Endothelial cell of umbilical vein (primary cell): ENCODE measurements around the gene CDH23. TPM values are rescaled to one million over a fixed set of nuclear protein-coding genes. Genes with fewer than 3 reads are reported as not detected.

Experiments used
- BruUV-seq: library from RNA; stranded (reverse); fragments of 400-500 nt; replicated peaks from 2 replicates; lab custom pipeline; 2021; lab: Mats Ljungman, UMichigan
- CTCF ChIA-PET: fragments of 300-600, 350-600 bp; sonication (Branson Sonifier 250); formaldehyde crosslinking; loops from one replicate; lab custom pipeline; 2021; ENCODE audit warnings: antibody characterized with exemption, inconsistent platforms; lab: Charles Lee
- POLR2A ChIA-PET: fragments of 300-600, 350-600 bp; sonication (Branson Sonifier 250); formaldehyde crosslinking; loops from one replicate; lab custom pipeline; 2021; ENCODE audit warnings: antibody characterized with exemption, inconsistent platforms; lab: Charles Lee
- DNase-seq: peaks from one replicate; pipeline ENCODE4 v3.0.0-alpha.2; 2011; ENCODE audit warnings: low read depth, low spot score
- FAIRE-seq: peaks from 2 replicates; lab custom pipeline; 2011; peaks lifted over from hg19 to GRCh38; lab: Jason Lieb, UNC
- H2AFZ ChIP-seq: 2 replicates; pipeline ENCODE4 v1.6.0; 2012; ENCODE audit warnings: low read depth, low read length, control low read depth, inconsistent platforms
- H3K27ac ChIP-seq: 2 replicates; pipeline ENCODE4 v1.5.1; 2011; ENCODE audit warnings: low read depth, mild to moderate bottlenecking, control low read depth, low read length, moderate library complexity; ENCODE audit not compliant: insufficient read depth
- H3K27me3 ChIP-seq, 2 experiments: 2 replicates each; pipeline versions ENCODE4 v1.6.0 to v1.6.1; 2011; ENCODE audit warnings: low read length in 2 of 2, mixed read lengths in 1 of 2; ENCODE audit not compliant: control insufficient read depth in 2 of 2, insufficient read depth in 2 of 2
- H3K36me3 ChIP-seq, 2 experiments: 2 replicates in 1 of 2; 3 replicates in 1 of 2; pipeline ENCODE4 v1.5.1; 2011; ENCODE audit warnings: low read length in 2 of 2, mild to moderate bottlenecking in 1 of 2, moderate library complexity in 1 of 2; ENCODE audit not compliant: control insufficient read depth in 2 of 2, insufficient read depth in 2 of 2; ENCODE audit errors: extremely low read depth in 1 of 2
- H3K4me1 ChIP-seq: 3 replicates; pipeline ENCODE4 v1.5.1; 2011; ENCODE audit warnings: mild to moderate bottlenecking, low read length; ENCODE audit not compliant: control insufficient read depth, insufficient read depth; ENCODE audit errors: extremely low read depth
- H3K4me2 ChIP-seq: 2 replicates; pipeline ENCODE4 v1.6.1; 2011; ENCODE audit warnings: low read length, control low read depth, mixed read lengths; ENCODE audit not compliant: insufficient read depth
- H3K4me3 ChIP-seq, 3 experiments: fragments of 200-600 bp in 1 of 3; sonication (generic), shearing (Covaris generic) in 1 of 3; replicated peaks in 1 of 3; 2 replicates each; pipeline ENCODE4 v1.5.1; 2011 to 2016; ENCODE audit warnings: control low read depth in 3 of 3, low read length in 3 of 3, mild to moderate bottlenecking in 2 of 3, inconsistent platforms in 1 of 3, low read depth in 1 of 3, moderate library complexity in 1 of 3; ENCODE audit not compliant: insufficient read depth in 1 of 3
- H3K79me2 ChIP-seq: 2 replicates; pipeline ENCODE4 v1.6.0; 2012; ENCODE audit warnings: low read length, inconsistent platforms; ENCODE audit not compliant: control insufficient read depth, insufficient read depth
- H3K9ac ChIP-seq: replicated peaks from 2 replicates; pipeline ENCODE3; 2011; ENCODE audit warnings: low read length, control low read depth; ENCODE audit not compliant: insufficient read depth; ENCODE audit errors: extremely low read depth
- H3K9me1 ChIP-seq: replicated peaks from 3 replicates; pipeline ENCODE4 v1.6.0; 2011; ENCODE audit warnings: mild to moderate bottlenecking, low read length; ENCODE audit not compliant: control insufficient read depth, insufficient read depth; ENCODE audit errors: extremely low read depth
- H3K9me3 ChIP-seq: replicated peaks from 2 replicates; pipeline ENCODE4 v1.5.1; 2012; ENCODE audit warnings: low read length, inconsistent platforms; ENCODE audit not compliant: control insufficient read depth, insufficient read depth
- H4K20me1 ChIP-seq: replicated peaks from 2 replicates; pipeline ENCODE3; 2011; ENCODE audit warnings: mild to moderate bottlenecking, low read length; ENCODE audit not compliant: control insufficient read depth, insufficient read depth; ENCODE audit errors: extremely low read depth
- EZH2 ChIP-seq: IDR thresholded peaks from 2 replicates; pipeline ENCODE4 v1.6.1; 2012; ENCODE audit warnings: borderline replicate concordance, low read depth, mild to moderate bottlenecking, moderate library complexity, low read length, inconsistent platforms; ENCODE audit not compliant: severe bottlenecking
- FOS ChIP-seq: IDR thresholded peaks from 2 replicates; pipeline ENCODE4 v1.6.1; 2011; ENCODE audit warnings: mild to moderate bottlenecking, low read length, moderate library complexity, borderline replicate concordance; ENCODE audit not compliant: insufficient read depth
- GATA2 ChIP-seq: IDR thresholded peaks from 2 replicates; pipeline ENCODE4 v1.7.0; 2011; ENCODE audit warnings: low read depth, mild to moderate bottlenecking, moderate library complexity, mixed read lengths, low read length; ENCODE audit not compliant: insufficient read length, insufficient read depth
- JUN ChIP-seq: IDR thresholded peaks from 2 replicates; pipeline ENCODE4 v1.6.1; 2011; ENCODE audit warnings: borderline replicate concordance, low read depth; ENCODE audit not compliant: insufficient read length, insufficient read depth
- MYC ChIP-seq: IDR thresholded peaks from one replicate; pipeline ENCODE4 v1.6.1; 2011; ENCODE audit warnings: mild to moderate bottlenecking, low read depth, low read length
- POLR2A ChIP-seq: IDR thresholded peaks from 2 replicates; pipeline ENCODE4 v1.6.1; 2012; ENCODE audit warnings: low read depth, mild to moderate bottlenecking, control low read depth, low read length
- POLR2AphosphoS5 ChIP-seq: IDR thresholded peaks from 2 replicates; pipeline ENCODE4 v1.6.1; 2012; ENCODE audit warnings: low read depth, mild to moderate bottlenecking, control low read depth, low read length, moderate library complexity; ENCODE audit not compliant: insufficient read depth
- dilution Hi-C: fragments of 300-500 bp; cut with MboI; formaldehyde crosslinking; loops from one replicate; pipeline ENCODE4 v1.15.0; 2019; ENCODE audit warnings: low sequenced_read_pairs; ENCODE audit not compliant: extremely low pct_ligation_motif_present
- intact Hi-C: fragments of 100-400 bp; cut with micrococcal nuclease; formaldehyde crosslinking; loops from one replicate; pipeline ENCODE4 v1.10.0; 2022
- polyA plus RNA-seq, 4 experiments: library from polyadenylated mRNA; depleted of rRNA in 3 of 4; stranded (reverse) in 3 of 4; unstranded in 1 of 4; fragments of >200 nt; gene quantifications; 2 replicates each; pipeline versions ENCODE4 v1.2.1 to v1.2.3, GENCODE V29; 2011 to 2012; ENCODE audit warnings: missing spikeins in 1 of 4
- total RNA-seq: library from RNA; stranded (reverse); gene quantifications from 2 replicates; pipeline ENCODE4 v1.2.3, GENCODE V29; 2021
- TF ChIP-seq, protein P1 (sequence below): IDR thresholded peaks from 2 replicates; pipeline ENCODE4 v1.6.1; 2011; ENCODE audit not compliant: insufficient read depth, insufficient read length
- TF ChIP-seq, protein P2 (sequence below), 2 donors: IDR thresholded peaks; 1 replicate in 1 of 2; 2 replicates in 1 of 2; pipeline ENCODE4 v1.5.1; 2011; ENCODE audit warnings: low read length in 2 of 2, mild to moderate bottlenecking in 2 of 2, moderate library complexity in 2 of 2, control low read depth in 1 of 2, inconsistent platforms in 1 of 2, low read depth in 1 of 2; ENCODE audit not compliant: insufficient read depth in 1 of 2; ENCODE audit errors: extremely low read depth in 1 of 2

CDH23 gene
- total and polyA plus RNA-seq, 2 donors (not counting 3 experiments of a cell fraction or from before 2014, with no cell fraction given): not detected

- no peaks in the 10 kb centered on the region for H3K79me2 ChIP-seq
- H3K9me3 ChIP-seq: no peaks in the 10 kb centered on the region
- H3K27me3 ChIP-seq: peaks cover 0 to 2% of the 10 kb centered on the region in 2 experiments
- H3K9ac ChIP-seq: no peak overlapping the region
- no peaks in the 10 kb centered on the region for H4K20me1 ChIP-seq
- H3K9me1 ChIP-seq: no peaks in the 10 kb centered on the region
- H3K4me2 ChIP-seq: no peak overlapping the region
- no peak for TF ChIP-seq EZH2
- TF ChIP-seq, protein P1, sequence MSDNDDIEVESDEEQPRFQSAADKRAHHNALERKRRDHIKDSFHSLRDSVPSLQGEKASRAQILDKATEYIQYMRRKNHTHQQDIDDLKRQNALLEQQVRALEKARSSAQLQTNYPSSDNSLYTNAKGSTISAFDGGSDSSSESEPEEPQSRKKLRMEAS: no peak
- no peak for TF ChIP-seq POLR2A
- TF ChIP-seq GATA2: no peak
- TF ChIP-seq POLR2AphosphoS5: no peak
- TF ChIP-seq, protein P2, sequence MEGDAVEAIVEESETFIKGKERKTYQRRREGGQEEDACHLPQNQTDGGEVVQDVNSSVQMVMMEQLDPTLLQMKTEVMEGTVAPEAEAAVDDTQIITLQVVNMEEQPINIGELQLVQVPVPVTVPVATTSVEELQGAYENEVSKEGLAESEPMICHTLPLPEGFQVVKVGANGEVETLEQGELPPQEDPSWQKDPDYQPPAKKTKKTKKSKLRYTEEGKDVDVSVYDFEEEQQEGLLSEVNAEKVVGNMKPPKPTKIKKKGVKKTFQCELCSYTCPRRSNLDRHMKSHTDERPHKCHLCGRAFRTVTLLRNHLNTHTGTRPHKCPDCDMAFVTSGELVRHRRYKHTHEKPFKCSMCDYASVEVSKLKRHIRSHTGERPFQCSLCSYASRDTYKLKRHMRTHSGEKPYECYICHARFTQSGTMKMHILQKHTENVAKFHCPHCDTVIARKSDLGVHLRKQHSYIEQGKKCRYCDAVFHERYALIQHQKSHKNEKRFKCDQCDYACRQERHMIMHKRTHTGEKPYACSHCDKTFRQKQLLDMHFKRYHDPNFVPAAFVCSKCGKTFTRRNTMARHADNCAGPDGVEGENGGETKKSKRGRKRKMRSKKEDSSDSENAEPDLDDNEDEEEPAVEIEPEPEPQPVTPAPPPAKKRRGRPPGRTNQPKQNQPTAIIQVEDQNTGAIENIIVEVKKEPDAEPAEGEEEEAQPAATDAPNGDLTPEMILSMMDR (IDR thresholded peaks at IDR 0.05; ENCODE audit: extremely low read depth in 1 of 2, insufficient read depth in 1 of 2, low read depth in 1 of 2, low read length in 2 of 2): no peak
- TF ChIP-seq JUN: no peak
- no peak for TF ChIP-seq FOS
- no peak for TF ChIP-seq MYC
- no peak overlapping the region for H3K27ac ChIP-seq
- no TSS peak for BruUV-seq
- H3K4me1 ChIP-seq: no peaks in the 10 kb centered on the region
- POLR2A ChIA-PET: no interaction called here
- no peak overlapping the region for H3K4me3 ChIP-seq
- no peaks in the 10 kb centered on the region for H3K36me3 ChIP-seq
- FAIRE-seq (no peak), DNase-seq (no peak)
- H2AFZ ChIP-seq: no peak overlapping the region
- dilution Hi-C loops: no loop called here
- CTCF ChIA-PET: interaction anchor here (1.1 kb wide), 1 partner anchor 9 kb away, joined by 3 read pairs; no protein-coding TSS in a partner anchor
- intact Hi-C loops: no loop called here
Observed at GRCh38 chr10:71423901-71424300, 27.2 kb downstream of the CDH23 start.
